ENCODE measurements around the gene SLC9A8.

GRCh38 chr20:49892817-49893216 lies 80.2 kb downstream of the SLC9A8 start:
- TF ChIP-seq CTCF (IDR thresholded peaks at IDR 0.05) (no peak), EZH2 (IDR thresholded peaks at IDR 0.05; ENCODE audit: borderline replicate concordance, insufficient read depth, low read depth, low read length, poor library complexity, severe bottlenecking) (no peak)

Measured in B cell (primary cell).